ENCODE data around the gene BRD3.

The BRD3 gene

DNA sequence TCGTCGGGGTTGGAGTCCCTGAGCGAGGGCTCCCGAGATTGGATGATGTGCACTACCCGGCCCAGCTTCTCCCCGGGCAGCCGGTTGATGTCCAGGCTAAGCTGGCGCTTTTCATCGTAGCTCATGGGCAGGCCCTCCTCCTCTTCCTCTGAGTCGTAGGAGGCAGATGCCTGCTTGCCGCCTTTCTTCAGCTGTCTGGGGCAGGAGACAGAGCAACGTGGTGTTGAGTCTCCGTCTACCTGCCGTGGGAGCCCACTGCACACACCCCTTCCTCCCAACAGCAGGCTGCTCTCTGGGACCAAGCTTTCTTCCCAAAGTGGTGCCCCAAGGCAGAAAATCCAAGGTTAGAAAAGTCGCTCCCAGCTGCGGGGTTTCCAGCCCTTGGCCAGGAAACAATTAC lies 31.7 kb downstream of the BRD3 start:
- Histone ChIP-seq H3K9me3 (peaks cover 0 to 4% (median 0%) of the 10 kb centered on the region in 3 donors), H3K36me3 (peaks cover 67 to 99% (median 86%) of the 10 kb centered on the region in 3 donors), H3K27me3 (no peaks in the 10 kb centered on the region), H3K4me1 (no peaks in the 10 kb centered on the region), H3K27ac (no peak overlapping the region), H3K4me3 (no peak overlapping the region)
- TF ChIP-seq CTCF (IDR thresholded peaks at IDR 0.05): no peak
- intact Hi-C loops (cut with DNase I; ENCODE audit: low total_unique reads): no loop called here
- DNase-seq: no peak

DNA sequence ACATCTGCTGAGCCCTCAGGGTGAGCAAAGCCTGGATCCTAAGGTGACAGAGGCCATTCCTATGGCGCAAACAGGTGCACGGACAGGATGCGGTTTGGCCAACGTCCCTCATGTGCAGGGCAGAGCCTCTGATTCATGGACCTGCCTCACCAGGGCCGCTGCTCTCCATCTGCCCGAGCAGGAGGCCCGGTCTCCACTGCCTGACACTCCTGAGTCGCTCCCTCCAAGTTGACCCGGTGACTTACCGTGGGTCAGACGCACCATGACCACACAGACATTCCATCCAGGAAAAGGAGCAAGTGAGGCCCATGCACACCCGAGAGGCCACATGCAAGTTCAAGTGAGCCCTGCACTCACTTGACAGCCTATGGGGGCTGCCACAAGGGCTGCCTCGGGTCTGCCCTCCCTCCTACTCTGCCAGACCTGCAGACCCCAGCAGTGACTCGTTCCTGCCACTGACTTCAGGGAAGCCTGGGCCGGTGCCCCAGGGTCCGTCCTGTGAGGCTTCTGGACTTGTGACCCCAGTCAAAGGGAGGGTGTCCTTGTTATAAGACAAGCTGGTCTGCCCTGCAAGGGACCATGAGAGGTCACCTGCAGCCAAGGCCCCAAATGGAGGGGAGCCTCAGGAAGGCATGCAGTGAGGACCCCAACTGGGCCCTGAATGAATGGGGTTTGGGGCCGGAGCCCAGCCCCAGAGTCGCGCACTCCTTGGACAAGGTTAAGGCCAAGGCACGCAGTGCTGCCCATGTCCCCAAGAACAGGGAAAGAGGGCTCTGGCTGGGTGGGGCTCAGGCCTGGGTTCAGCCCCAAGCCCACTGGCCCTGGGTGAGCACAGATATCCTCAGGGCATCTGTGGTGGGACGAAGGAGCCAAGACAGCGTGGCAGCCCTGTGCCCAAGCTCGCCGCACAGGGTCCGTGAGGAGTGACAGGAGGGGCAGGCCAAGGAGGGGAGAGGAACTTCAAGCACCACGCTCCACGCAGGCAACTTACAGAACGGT lies 32.5 kb downstream of the BRD3 start:
- Histone ChIP-seq H3K4me1 (no peaks in the 10 kb centered on the region), H3K4me3 (no peak overlapping the region), H3K27me3 (no peaks in the 10 kb centered on the region), H3K9me3 (peaks cover 0 to 4% (median 0%) of the 10 kb centered on the region in 3 donors), H3K27ac (no peak overlapping the region), H3K36me3 (peaks cover 70 to 99% (median 86%) of the 10 kb centered on the region in 3 donors)
- DNase-seq: no peak
- TF ChIP-seq CTCF (IDR thresholded peaks at IDR 0.05): no peak
- intact Hi-C loops (cut with DNase I; ENCODE audit: low total_unique reads): no loop called here

GRCh38 chr9:134034215-134035040 lies 33.4 kb downstream of the BRD3 start:
- no peak for TF ChIP-seq CTCF (IDR thresholded peaks at IDR 0.05)
- H3K4me3 ChIP-seq: no peak overlapping the region
- H3K36me3 ChIP-seq: peaks cover 62 to 97% (median 80%) of the 10 kb centered on the region in 3 donors
- intact Hi-C loops (cut with DNase I; ENCODE audit: low total_unique reads): no loop called here
- H3K4me1 ChIP-seq: no peaks in the 10 kb centered on the region
- H3K27me3 ChIP-seq: no peaks in the 10 kb centered on the region
- H3K27ac ChIP-seq: no peak overlapping the region
- no peak for DNase-seq
- H3K9me3 ChIP-seq: peaks cover 0 to 4% (median 0%) of the 10 kb centered on the region in 3 donors

DNA sequence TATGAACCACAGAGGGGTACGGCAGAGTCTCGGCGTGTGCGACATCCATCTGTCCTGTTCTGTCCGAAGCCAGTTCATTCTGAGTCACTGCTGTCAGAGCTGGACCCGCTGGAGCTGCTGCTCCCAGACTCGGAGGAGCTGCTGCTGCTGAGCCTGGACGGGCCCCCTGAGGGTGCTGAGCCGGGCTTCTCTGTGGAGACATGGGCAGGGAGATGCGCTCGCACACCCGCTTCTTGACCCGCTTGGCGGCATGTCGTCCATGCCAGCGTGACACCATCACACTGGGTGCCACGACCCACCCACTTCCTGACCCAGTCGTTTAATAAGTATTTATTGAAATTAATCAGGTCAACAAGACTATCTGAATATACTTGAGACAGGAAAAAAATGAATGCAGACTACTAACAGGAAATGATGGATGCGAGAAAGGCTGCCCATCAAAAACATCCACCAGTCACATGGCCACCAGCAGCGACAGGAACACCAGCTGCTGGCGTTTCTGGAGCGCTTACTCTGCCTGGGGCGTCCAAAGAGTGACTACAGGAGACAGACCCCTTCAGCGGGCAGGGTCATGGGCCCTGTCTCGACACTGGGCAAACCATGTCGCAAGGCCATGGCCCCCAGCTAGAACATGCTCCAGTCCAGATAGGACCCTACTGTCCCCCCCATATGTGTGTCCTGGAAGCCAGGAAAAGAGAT lies 34.2 kb downstream of the BRD3 start:
- H3K4me1 ChIP-seq: no peaks in the 10 kb centered on the region
- TF ChIP-seq CTCF (IDR thresholded peaks at IDR 0.05): no peak
- peaks cover 0 to 4% (median 0%) of the 10 kb centered on the region in 3 donors for H3K9me3 ChIP-seq
- no peak overlapping the region for H3K27ac ChIP-seq
- peaks cover 54 to 97% (median 72%) of the 10 kb centered on the region in 3 donors for H3K36me3 ChIP-seq
- DNase-seq: no peak
- H3K4me3 ChIP-seq: no peak overlapping the region
- H3K27me3 ChIP-seq: no peaks in the 10 kb centered on the region
- intact Hi-C loops (cut with DNase I; ENCODE audit: low total_unique reads): no loop called here
